Stimulated activated CD4-positive, alpha-beta T cell treated with anti-CD3 and anti-CD28 coated beads, TNF-alpha, amount 100 ng/mL, for 24 hours (primary cell): ENCODE results near the gene TAF4.

ENCODE experiments used
- DNase-seq, 3 experiments: peaks; one replicate each; pipeline ENCODE4 v3.0.0-alpha.2; 2020; ENCODE audit warnings: low read depth in 3 of 3

Gene TAF4

DNA sequence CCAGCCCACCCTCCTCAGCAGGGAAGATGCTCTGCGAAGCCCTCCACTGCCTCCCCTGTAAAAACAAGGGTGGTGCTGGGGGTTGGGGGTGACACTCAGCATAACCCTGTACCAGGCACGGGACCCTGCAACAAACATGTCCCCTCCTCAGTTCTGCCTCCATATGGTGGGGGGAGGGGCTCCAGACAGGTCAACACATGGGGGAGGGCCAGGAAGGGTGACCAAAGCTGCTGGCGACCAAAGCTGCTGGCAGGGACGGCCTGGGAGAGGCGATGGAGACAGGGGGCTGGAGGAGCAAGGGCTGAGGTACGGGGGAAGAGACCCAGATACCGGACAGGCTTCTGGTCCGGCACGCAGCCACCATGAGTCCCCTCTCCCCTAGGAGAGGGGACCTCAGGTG, 123.2 kb downstream of the TAF4 start:
- DNase-seq = no peak

DNA sequence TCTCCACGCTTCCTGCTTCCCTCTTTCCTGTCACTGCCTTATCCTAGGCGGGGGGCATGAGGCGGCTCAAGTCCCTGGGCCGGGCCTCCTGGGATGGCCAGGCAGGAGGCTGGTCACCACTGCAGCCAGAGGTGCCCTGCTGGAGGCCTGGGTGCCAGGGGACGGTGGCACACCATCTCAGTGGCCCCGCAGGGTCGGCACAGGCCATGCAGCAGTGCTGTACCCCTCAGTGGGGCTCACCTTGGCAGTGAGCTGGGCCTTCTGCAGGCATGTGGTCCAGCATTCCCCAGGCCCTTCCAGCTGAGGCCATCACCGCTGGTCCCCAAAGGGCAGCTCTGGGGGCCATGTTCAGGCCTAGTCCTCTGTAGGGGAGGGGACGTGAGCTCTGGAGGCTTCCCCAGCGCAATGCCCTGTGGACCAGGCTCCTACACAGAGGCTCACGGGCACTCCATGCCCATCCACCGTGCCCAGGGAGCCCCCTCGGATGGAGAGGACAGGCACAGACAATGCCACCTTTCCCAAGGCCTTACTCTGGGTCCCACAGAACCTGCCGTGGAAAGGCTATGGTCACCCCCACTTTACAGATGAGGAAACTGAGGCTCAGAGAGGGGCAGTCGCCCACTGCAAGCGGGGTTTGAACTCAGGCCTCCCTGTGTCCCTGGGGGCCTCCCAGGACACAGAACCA, 123.8 kb downstream of the TAF4 start:
- no peak for DNase-seq

DNA sequence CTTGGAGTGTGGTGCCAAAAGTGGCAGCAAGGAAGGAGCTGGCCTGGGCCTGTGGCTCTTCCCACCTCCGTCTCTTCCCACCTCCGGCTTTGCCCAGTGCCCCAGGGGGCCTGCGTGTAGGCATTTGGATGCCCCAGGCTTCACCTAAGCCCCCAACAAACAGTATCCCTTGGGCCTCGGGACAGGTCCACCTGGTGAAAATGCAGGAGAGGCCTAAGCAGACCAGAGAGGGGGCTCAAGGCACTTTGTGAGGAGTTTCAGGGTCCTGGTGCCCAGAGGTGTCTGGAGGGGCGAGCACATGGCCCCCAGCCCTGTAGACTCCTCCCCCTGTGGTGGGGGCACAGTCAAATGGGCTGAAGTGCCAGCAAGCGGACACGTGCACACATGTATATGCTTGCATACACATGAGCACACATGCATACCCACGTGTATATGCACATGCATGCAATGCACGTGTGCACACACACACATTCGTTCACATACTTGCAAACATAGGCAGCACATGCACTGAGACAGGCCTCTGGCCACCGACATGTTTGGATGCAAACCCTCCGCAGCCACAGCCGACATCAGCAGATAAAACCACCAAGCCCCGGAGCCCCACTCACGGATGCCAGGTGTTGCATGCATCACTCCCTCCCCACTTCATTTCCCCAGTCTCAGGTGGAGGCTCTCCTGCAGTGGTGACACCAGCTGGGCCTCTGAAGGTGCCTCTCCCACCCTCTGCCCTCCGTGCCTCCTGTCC, 124.5 kb downstream of the TAF4 start:
- DNase-seq = no peak

DNA sequence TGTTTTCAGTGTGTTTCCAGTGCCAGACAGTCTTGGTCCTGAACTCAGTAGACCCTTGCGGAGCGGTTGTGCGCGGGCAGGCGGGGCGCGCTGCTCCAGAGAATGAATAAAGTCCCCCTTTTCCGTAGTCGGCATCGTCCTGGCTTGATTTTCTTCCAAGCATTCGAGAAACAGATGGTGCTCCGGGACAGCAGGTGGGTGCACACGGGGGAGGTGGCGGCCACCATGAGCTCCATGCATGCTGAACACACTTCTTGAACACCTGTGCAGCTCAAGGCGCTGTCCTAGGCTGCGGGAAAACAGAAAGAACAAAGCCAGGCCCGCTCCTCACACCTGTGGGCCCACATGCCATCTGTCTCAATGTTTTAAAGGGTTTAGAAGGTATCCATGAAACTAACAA, 125.2 kb downstream of the TAF4 start:
- no peak for DNase-seq

DNA sequence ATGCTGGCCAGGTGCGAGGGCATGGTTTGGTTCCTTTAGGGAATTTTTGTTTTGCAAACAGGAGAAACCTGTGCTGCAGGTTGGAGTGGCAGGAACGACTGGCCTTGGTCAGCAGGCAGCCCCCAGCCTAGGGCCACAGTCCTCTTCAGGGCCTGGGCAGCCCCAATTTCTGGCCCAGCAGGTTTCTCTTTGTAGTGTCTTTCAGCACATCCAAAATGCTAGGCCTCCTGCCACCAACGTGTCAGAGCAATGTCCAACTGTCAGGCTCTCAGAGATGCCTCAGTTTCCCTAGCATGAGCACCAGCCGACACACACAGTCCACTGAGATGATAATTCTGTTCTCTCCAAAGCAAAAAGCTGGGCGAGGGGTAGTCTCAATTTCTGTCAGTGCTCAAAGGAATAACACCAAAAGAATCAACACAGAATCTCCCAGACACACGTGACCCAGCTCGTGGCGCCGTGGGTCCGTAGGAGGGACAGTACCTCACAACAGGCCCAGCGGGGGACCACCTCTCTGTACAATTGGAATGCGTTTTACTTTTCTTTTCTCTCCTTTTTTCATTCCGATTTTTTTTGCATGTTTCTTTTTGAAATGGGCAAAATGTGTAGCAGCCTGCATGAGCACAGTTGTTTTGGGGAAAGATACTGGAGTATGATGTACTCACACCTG, 125.9 kb downstream of the TAF4 start:
- DNase-seq = no peak

DNA sequence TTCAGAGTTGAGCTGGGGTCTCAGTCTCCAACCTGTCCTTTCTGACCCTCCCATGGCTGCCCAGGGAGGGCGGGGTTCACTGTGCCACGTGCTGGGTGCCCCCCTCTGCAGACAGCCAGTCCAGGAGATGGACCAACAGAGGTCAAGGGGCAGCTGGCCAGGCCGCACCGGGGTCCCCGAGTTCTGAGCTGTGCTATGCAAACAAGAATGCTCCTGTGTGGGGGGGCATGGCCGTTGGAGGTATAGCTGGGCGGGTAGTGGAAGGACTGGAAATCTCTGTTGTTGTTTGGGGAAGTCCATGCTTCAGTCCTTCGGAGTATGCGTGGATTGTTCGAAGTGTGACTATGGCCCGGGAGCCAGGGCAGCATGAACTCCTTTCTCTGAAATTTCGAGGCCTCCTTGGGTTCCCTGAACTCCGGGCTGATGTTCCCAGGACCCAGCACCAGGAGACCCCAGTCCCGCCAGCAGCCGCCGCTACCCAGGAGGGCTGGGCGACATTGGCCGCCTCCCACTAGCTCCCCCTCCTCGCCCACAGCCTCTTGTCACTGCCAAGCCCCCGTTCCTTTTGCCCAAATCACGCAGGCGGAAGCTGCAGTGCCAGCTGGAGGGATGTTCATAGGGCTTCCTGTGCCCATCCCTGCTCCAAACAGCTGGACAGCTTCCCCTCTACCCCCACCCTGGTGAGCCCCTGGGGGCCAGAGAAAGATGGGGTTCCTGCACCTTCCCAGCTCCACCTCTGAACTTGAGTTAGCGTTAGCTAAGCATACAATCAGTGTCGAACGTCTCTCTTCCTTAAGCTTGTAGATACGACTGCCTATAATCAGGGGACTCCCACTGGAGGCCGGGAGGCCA, 126.6 kb downstream of the TAF4 start:
- no peak for DNase-seq

DNA sequence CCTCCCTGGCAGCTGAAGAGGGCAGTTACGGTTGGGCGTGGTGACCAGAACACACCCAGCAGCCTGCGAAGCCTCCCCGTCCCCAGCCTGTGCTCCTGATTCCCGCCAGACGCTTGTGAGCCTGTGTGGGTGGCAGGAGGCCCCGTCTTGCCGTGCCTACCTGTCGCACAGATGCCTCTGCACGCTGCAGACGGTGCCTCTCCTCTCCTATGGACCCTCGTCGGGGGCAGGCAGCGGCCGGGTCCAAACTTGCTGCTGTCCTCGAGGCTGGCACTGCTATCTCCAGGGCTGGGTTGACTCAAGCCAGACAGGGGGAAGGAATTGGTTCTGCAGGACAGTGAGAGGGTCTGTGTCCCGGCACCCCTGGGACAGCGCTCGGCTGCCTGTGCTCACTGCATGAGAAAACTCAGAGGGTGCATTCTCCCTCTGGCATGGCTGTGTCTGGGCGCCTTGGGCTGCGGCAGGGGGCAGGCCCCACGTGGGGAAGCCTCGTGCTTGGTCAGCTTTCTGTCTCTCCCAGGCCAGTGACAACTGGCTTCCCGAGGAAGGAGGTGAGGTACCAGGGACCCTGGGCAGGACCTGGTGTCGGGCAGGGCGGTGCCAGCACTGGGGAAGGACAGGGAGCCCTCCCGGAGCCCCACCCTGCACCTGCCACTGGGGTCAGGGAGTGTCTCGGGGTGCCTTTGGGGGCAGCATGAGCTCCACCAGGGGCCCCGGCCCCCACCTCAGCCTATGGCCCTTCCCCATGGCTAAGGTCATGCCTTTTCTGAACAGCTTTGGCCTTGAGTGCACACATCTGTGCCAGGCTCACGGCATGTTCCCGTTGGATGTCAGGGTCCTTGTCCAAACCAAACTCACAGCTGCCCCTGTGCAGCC, 127.5 kb downstream of the TAF4 start:
- no peak for DNase-seq

DNA sequence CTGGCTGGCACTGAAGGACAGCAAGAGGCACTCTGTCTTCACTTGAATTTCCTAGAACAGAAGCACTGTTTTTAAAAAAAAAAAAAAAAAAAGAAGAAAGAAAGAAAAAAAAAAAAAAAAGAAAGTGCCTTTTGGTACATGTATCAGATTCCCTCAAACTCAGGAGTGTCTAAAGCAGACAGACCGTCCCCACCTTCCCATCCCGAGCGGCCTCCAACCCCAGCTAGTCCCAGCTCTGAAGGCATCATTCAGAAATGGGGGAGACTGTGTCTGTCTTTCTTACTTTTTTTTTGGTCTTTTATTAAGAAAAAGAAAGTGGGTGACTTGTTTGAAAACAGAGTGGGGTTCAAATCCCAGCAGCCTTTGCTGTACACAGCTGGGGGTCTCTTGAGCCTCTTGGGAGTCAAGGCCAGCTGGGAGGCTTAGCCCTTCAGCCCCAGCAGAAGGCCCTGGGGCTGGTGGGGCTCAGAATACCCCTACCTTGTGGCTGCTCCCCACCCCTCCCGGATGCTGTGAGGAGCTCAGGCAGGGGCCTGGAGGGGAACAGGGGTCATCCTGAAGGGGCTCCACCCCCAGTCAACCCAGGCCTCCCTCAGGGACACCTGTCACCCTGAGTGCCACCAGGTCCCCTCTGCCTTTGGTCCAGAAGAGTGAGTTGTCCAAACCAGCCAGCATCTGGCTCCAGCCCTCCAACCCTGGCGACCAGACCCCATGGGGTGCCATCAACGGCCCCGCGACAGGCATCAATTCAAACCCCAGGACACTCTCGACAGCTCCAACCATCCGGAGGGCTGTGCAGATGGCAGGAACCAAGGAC, 128.3 kb downstream of the TAF4 start:
- no peak for DNase-seq

DNA sequence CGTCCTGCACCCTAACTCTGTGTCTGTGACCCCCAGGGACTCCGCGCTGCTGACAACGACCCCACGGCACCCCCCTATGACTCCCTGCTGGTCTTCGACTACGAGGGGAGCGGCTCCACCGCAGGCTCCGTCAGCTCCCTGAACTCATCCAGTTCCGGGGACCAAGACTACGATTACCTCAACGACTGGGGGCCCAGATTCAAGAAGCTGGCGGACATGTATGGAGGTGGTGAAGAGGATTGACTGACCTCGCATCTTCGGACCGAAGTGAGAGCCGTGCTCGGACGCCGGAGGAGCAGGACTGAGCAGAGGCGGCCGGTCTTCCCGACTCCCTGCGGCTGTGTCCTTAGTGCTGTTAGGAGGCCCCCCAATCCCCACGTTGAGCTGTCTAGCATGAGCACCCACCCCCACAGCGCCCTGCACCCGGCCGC, 129.0 kb downstream of the TAF4 start:
- DNase-seq = no peak

DNA sequence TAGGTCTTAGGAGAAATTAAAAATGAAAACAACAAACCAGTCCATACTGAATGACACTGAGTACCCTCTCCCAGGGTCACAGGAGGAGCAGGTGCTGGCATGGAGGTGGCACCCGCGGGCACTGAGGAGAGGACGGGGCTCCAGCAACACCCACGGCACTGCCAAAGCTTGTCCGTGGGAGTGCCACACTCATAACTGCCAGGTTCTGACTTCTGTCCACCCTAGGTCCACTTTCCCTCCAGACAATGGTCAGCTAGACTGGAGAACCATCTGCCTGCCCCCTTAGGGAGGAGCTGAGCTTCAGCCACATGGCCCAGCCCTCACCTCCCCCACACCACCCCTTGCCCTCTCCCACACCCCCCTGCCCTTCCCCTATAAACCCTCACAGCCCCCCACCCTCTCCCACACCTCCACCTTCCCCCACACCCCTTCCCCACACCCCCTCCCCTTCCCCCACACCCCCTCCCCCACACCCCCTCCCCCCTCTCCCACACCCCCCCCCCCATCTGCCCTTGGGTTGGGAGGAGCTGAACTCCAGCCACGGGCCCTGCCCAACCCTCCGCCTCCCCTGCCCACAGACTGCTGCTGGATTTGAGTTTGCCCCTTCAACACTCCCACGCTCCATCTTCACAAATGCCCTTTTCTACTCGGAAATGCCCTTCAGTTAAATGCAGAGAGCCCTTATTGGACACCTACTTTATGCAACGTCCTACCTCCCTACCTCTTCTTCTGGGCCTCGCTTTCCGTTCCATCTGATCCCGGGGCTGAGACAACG, 129.6 kb downstream of the TAF4 start:
- no peak for DNase-seq

DNA sequence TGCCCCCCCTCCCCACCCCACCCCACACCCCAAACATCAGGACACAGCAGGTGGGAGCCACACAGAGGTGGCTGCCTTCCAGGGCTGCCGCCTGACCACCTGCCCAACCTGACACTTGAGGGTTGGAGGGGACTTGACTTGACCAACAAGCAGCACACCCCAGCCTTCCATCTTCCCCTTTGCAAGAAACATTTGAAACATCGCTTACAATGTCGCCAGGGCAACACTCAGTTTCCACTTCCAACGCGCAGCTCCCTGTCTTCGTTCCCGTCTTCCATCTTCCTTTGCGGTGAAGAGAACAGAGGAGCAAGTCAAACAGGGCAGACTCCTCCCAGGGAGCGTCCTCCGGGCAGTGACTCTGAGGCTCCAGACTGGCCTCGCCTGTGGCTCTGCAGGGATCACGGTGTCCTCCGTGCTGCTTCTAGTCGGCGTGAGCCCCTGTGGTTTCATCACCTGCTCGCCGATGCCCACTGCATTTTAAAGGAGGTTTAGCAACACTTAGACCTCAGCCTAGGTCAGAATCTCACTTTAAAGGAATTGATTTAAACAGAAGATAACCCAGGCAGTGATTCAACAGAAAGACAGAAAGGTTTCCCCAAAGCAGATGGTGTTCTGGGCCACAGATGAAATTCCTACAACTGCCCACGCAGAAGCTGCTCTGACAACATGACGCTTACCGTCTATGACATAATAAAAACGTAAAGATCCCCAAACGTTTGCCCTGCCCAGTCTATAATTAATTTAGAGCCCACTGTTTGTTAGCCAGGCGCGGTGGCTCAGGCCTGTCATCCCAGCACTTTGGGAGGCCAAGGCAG, 130.8 kb downstream of the TAF4 start:
- DNase-seq = no peak

DNA sequence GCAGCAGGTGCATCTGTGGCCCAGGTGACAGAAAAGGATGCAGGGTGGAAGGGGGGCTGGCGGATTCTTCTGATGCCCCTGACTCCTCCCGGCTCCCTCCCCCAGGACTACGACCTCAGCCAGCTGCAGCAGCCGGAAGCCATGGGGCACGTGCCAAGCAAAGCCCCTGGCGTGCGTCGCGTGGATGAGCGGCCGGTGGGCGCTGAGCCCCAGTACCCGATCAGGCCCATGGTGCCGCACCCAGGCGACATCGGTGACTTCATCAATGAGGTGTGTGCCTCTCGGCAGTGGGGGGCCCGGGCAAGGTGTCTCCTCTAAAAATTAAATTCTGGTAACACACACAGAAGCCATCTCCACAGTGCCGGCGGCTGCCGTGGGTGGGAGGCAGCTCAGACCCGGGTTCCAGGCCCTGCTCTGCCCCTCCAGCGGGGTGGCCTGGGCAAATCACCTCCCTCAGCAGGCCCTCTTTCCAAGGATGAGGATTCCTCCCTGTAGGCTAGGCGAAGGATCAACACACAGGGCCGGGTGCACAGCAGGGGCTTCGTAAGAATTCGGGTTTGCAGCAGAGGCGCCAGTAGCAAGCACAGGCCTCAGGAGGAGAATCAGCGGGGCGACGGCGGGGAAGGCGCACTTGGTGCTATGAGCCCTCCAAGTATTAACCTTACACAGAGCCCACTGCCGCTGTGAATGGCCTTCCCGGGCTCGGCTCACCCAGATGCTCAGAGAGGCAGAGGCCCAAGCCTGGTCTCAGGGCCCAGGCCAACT, 131.5 kb downstream of the TAF4 start:
- DNase-seq = no peak

DNA sequence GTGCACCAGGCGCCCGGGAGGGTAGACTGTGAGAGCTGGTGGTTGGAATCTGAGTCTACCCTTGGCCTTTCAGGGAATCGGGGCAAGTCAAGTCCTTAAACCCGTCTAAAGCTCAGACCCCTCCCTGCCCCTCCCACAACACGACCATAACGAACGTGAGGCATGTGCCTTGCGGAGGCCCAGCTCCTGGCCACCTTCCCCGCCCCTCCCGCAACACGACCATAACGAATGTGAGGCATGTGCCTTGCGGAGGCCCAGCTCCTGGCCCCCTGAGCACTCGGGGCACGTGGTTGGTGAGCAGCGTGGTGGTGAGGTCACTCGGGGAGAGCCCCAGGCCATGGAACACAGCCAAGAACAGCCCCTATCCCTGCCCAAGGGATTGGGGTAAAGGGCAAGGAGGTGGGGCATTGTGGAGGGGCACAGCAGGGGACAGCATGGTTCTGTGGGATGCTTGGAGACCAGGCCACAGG, 132.2 kb downstream of the TAF4 start:
- DNase-seq = no peak

DNA sequence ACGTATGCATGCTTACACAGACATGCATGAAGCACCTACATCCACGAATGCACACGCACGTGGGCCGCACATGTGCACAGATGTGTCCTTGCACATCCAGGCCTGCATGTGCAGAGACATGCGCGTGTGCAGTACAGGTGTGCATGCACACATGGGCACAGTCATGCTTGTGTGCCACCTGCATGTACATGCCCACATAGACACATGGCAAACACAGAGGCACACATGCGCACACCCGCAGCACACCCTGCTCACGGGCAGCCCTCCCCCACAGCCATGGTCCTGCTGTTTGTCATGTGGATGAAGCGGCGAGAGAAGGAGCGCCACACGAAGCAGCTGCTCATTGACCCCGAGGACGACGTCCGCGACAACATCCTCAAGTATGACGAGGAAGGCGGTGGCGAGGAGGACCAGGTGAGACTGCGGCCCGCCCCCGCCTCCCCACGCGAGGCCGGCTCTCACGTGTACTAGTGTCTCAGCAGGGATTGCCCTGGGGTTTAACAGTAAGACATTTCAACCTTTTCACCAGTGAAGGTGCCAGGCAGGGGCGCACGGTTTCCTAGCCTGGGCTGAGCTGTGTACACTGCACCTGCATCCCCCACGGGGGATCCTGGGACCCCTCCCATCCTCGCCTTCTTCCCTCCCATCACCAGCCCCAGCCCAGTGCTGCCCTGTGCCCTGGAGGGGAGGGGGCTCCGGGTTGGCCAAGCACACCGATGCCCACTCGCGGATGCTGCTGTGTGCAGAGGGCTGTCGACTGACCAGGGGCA, 132.8 kb downstream of the TAF4 start:
- no peak for DNase-seq

DNA sequence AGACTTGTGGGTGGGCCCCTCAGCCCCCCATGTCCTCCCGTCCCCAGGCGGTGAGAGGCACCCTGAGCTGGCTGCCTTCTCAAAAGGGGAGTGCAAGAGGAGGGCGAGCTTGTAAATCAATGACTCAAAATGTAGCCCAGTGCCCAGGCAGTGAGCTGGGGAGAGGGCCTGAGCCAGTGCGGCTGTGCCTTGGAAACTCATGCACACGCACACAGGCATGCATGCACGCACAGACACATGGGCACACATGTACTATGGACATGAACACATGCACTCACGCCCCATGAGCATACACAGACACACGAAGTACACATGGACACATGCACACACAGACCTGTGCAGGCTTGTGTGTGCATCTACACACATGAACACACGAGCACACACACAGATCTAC, 133.5 kb downstream of the TAF4 start:
- no peak for DNase-seq

DNA sequence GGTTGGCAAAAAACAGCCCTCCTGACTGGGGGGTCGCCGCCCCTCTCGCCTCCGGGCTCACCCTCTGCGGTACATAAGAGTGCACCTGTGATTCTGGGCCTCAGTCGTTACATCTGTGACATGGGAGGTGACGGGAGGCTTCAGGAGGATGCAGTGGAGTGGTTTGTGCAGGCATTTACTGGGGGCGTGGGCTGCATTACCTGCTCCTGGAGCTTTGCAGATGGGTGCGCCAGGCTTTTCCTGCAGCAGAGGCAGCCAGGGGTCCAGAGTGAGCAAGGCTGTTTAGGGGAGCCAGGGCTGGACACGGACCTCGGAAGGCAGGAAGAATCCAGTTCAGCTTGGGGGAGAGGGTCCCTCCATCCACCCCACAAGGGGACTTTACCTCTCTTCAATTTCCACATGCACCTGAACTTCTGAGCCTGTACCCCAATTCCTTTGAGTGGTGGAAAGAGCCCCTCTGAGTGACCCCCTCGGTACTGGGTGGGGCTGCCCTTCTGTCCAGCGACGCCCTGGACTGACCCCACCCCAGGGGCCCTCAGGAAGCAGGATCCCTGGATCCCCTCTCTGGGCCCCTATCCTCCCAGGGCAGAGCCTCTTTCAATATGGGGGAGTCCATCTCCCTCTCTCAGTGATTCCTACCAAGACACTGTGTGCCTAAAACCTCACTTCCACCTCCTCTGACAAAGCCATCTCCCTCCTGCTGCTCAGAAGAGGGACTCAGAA, 134.0 kb downstream of the TAF4 start:
- no peak for DNase-seq
